NCI-H2029 (cell line): ENCODE data around the gene ATP5ME.
"Not testable (repeated sequence)": the region's sequence is repeated elsewhere in the genome, so short reads cannot be mapped to it uniquely, and the experiment has no call there.

Source experiments
- DNase-seq: peaks from one replicate; lab custom pipeline; 2025; lab: John Stamatoyannopoulos, UW

Gene ATP5ME

DNA sequence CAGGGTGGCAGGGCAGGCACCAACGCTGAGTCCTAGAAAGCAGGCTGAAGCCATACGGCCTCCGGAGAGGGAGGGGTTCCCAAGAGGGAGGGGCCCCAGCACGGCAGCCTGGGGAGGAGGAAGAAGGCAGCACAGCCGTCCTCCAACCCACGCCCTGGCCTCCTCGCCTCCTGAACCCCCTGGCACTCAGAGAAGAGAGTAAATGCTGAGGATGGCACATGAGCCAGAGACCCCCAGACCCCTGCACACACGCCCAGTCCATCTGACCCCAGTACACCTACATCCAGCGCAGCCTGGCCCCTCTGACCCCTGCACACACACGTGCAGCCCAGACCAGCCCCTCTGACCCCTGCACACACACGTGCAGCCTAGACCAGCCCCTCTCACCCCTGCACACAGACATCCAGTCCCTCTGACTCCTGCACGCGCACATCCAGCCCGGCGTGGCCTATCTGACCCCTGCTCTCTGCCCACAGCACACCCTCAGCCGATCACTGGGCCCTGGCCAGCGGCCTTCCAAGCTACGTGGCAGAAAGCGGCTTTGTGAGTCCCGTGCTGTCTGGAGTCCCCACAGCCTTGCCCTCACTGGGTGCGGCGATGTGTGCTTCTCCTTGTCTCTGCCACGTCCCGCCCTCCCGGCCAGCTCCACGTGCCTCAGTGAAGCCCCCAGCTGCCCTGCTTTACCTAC lies 18.5 kb downstream of the ATP5ME start:
- no peak for DNase-seq

- no peak for DNase-seq
These were observed 19.1 kb downstream of the ATP5ME start for GRCh38 chr4:654871-655463.

DNA sequence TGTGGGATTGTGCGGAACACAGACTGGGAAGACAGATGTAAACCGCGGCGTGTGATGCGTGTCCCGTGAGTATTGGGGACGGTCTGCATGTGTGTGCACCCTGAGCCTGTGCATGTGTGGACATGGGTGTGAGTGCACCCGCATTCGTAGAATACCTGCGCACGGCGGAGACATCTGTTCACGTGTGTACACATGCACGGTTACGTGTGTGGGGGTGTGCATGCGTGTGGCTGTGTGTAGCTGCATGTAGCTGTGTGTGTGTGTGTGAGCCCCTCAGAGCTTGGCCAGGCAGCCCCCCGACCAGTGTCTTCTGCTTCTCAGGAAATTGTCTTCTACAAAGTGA lies 19.6 kb downstream of the ATP5ME start:
- DNase-seq, result no peak

DNA sequence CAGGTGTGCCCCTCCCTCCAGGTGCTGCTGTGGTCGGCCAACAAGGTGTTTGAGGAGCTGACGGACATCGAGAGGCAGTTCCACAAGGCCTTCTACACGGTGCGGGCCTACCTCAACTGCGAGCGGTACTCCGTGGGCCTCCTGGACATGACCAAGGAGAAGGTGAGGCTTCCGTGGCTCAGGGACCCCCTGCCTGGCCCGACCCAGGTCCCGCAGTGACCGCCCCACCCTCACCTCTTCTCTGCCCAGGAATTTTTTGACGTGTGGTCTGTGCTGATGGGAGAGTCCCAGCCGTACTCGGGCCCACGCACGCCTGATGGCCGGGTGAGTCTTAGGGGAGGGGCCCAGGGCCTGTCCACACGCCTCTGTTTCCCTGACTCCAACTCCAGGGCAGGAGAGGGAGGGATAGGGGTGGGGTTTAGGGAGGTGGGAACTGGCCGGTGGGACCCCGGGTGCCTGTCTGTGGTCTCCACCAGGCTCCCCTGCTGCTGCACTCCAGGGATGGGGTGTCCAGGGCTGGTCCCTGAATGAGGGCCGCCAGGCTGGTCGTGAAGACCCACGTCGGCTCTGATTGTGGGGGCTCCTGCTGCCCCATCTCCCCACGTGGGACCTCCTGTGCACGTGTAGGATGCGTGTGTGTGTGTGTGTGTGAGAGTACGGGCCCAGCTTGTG lies 20.1 kb downstream of the ATP5ME start:
- no peak for DNase-seq

GRCh38 chr4:653080-653821 lies 20.8 kb downstream of the ATP5ME start:
- no peak for DNase-seq

- no peak for DNase-seq
These were observed 22.0 kb downstream of the ATP5ME start for GRCh38 chr4:651884-652642.

GRCh38 chr4:650951-651883 lies 22.9 kb downstream of the ATP5ME start:
- no peak for DNase-seq

- DNase-seq, result no peak
These were observed 23.6 kb downstream of the ATP5ME start for GRCh38 chr4:650461-650860.

DNA sequence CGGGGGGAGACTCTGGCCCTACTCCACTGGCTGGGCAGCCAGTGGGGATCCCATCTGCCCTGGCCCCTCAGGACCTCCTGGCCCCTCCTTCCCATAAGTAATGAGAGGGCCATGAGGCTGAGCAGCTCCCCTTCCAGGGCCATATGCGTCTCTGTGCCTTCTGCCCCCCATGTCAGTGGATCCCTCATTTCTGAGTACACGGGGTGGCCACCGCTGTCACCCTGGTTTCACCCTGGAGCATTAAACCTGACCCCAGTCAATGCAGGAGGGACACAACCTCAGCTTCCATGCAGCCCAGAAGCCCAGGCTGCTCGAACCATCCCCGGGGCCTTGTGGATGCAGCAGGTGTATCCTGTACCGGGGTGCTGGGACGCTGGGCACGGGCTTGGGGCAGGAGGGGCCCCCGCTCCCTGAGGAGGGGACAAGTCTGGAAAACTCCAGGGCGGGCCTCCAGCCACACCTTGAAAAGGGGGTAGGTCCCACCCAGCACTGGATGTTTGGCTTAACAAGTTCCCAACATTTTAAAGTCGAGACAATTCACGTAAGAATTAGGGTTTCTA lies 24.2 kb downstream of the ATP5ME start:
- DNase-seq, result no peak

- DNase-seq, result no peak
These were observed 24.8 kb downstream of the ATP5ME start for GRCh38 chr4:649293-649625.

- DNase-seq, result no peak
These were observed 25.3 kb downstream of the ATP5ME start for GRCh38 chr4:648579-649292.

- DNase-seq, result no peak
These were observed 26.6 kb downstream of the ATP5ME start for GRCh38 chr4:647481-647880.

GRCh38 chr4:646460-646859 lies 27.6 kb downstream of the ATP5ME start:
- no peak for DNase-seq

- not testable (repeated sequence) for DNase-seq
These were observed 31.7 kb downstream of the ATP5ME start for GRCh38 chr4:642366-642765.

- no peak for DNase-seq
These were observed 36.4 kb downstream of the ATP5ME start for GRCh38 chr4:637536-638280.

DNA sequence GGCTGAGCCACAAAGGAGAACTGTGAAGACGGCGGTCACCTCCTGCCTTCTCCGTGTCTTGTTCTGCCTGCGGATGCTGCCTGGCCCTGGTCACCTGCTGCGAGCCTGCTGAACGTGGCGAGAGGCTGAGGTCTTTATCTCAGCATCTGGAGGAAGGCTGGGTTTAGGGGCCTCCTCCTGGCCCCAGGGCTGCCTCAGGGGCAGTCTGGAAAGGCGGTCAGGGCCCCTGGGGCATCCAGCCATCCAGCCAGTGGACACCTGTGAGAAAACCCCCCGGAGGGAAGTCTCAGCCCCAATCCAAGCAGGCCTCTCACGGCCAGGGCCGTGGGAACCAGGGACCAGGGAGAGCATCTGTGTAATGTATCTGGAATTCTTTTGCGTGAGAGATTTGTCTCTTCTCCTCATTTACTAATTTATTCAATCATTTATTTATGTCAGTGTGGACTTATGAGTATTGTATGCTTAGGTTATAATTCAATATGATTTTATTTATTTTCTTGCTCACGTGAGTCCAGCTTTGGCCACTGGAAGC lies 37.4 kb downstream of the ATP5ME start:
- no peak for DNase-seq

DNA sequence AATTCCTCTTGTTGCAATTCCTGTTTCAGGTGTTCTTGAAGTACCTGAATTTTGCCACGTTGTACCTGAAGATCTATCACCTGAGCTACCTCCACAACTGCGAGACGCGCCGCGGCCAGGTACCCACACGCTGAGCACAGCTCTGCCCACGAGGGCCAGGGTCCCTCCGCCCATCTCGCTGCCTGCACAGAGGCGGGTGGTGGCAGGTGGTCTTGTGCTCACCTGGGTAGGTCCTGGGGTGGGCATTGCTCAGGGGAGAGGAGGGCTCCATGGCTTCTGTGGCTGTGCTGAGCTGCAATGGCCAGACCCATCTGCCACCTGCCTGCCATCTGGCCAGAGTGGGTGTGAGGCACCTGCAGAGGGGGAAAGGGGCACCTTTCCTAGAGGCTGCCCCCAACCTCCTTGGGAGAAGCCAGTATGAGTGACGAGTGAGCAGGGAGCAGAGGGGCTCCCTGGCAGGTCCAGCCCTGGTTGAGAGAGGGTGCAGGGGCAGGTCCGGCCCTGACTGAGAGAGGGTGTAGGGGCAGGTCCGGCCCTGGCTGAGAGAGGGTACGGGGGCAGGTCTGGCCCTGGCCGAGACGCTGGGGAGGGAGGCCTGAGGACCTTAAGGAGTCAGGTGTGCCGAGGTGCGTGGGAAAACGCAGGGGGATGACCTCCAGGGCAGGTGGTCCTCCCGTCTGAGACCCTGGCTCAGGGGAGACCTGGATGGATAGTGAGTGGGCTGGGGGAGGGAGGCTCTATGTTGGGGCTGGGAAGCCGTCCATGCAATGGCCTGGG lies 38.0 kb downstream of the ATP5ME start:
- no peak for DNase-seq

DNA sequence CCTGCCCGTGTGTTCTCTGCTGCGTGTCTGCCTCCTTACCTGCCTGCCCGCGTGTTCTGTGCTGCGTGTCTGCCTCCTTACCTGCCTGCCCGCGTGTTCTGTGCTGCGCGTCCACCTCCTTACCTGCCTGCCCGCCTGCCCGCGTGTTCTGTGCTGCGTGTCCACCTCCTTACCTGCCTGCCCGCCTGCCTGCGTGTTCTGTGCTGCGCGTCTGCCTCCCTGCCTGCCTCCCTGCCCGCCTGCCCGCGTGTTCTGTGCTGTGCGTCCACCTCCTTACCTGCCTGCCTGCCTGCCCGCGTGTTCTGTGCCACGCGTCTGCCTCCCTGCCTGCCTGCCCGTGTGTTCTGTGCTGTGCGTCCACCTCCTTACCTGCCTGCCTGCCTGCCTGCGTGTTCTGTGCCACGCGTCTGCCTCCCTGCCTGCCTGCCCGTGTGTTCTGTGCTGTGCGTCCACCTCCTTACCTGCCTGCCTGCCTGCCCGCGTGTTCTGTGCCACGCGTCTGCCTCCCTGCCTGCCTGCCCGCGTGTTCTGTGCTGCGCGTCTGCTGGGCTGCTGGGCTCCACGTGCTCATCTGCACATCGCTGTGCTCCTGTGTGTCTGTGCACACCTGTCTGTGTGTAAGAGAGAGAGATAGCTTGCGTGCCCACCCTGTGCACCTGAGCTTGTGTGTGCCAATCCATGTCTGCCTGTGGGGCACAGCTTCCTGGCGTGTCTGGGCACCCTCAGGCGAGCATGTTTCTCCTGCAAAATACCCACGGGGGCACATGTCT lies 38.8 kb downstream of the ATP5ME start:
- DNase-seq, result not testable (repeated sequence)
